ENCODE data around the gene RXFP4.

RXFP4 gene

GRCh38 chr1:155962599-155963211 lies 21.3 kb downstream of the RXFP4 start:
- DNase-seq: no peak

- no peak for DNase-seq
Measured at GRCh38 chr1:155964193-155964592, 22.8 kb downstream of the RXFP4 start.

GRCh38 chr1:155966135-155966534 lies 24.7 kb downstream of the RXFP4 start:
- DNase-seq: no peak

GRCh38 chr1:155966750-155967149 lies 25.3 kb downstream of the RXFP4 start:
- DNase-seq: no peak

GRCh38 chr1:155967341-155968050 lies 26.1 kb downstream of the RXFP4 start:
- no peak for DNase-seq

- no peak for DNase-seq
Measured at GRCh38 chr1:155968051-155968400, 26.6 kb downstream of the RXFP4 start.

GRCh38 chr1:155968670-155969069 lies 27.2 kb downstream of the RXFP4 start:
- DNase-seq: no peak

- no peak for DNase-seq
Measured at GRCh38 chr1:155969377-155969791, 27.9 kb downstream of the RXFP4 start.

- peak; percentile 23 for DNase-seq
Measured at GRCh38 chr1:155970531-155971167, 29.2 kb downstream of the RXFP4 start.

GRCh38 chr1:155971910-155972809 lies 30.7 kb downstream of the RXFP4 start:
- DNase-seq: no peak

- no peak for DNase-seq
Measured at GRCh38 chr1:155973723-155974122, 32.3 kb downstream of the RXFP4 start.

GRCh38 chr1:155974208-155975115 lies 33.0 kb downstream of the RXFP4 start:
- DNase-seq: no peak

- no peak for DNase-seq
Measured at GRCh38 chr1:155975375-155976061, 34.1 kb downstream of the RXFP4 start.

- no peak for DNase-seq
Measured at GRCh38 chr1:155976062-155976912, 34.8 kb downstream of the RXFP4 start.

- DNase-seq: no peak
Measured at GRCh38 chr1:155976913-155977689, 35.7 kb downstream of the RXFP4 start.

GRCh38 chr1:155977690-155978324 lies 36.4 kb downstream of the RXFP4 start:
- DNase-seq: no peak

GRCh38 chr1:155978325-155978972 lies 37.0 kb downstream of the RXFP4 start, which contains the start of gene ARHGEF2:
Gene ARHGEF2, minus strand, starts transcription at chr1:155978547. Its CDS starts 120 bp downstream, at chr1:155978427.
- DNase-seq: peak; percentile 23

- DNase-seq: no peak
Measured at GRCh38 chr1:155978973-155979429, 37.6 kb downstream of the RXFP4 start.

All from T1000 (cell line).